ENCODE results near the gene MAGEB17. TPM values are rescaled to one million over a fixed set of nuclear protein-coding genes. Genes with fewer than 3 reads are reported as not detected.

The MAGEB17 gene, protein sequence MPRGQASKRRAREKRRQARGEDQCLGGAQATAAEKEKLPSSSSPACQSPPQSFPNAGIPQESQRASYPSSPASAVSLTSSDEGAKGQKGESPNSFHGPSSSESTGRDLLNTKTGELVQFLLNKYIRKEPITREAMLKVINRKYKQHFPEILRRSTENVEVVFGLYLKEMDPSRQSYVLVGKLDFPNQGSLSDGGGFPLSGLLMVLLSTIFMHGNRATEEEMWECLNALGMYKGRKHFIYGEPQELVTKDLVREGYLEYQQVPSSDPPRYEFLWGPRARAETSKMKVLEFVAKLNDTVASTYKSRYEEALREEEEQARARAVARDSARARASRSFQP
- total RNA-seq (2014; rRNA removed; shearing (Covaris generic)), result 0.06 and 0.20 TPM in 2 replicates

DNA sequence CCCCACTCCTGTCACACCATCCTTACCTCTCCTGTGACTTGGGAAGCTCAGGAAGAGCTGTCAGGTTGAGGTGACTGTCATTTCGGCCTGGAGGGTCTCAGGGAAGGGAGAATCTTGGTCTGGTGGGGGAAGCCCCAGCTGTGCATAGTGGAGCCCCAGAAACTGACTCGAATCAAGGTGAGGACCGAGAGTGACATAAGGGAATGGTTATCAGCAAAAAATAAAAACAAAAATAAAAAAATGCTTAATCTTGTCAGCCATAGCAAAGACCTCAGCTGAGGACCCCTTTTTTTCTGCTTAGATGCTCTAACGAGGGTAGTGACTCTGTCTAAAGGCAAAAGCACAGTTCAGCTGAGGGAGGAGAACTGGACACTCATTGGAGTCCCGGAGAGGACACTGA, at the start of gene MAGEB17:
Gene MAGEB17, plus strand, starts transcription at position 301 of the 400 bp plus-strand sequence. CDS start 2,902 bp downstream, outside the sequence.
- Histone ChIP-seq H3K4me1 (no peaks in the 10 kb centered on the region), H3K9me3 (replicated peaks) (no peaks in the 10 kb centered on the region), H3K27me3 (no peaks in the 10 kb centered on the region), H3K27ac (no peak within 1 kb of the TSS), H3K36me3 (no peaks in the 10 kb centered on the region), H3K4me3 (no peak within 1 kb of the TSS)
- DNase-seq, result no peak

DNA sequence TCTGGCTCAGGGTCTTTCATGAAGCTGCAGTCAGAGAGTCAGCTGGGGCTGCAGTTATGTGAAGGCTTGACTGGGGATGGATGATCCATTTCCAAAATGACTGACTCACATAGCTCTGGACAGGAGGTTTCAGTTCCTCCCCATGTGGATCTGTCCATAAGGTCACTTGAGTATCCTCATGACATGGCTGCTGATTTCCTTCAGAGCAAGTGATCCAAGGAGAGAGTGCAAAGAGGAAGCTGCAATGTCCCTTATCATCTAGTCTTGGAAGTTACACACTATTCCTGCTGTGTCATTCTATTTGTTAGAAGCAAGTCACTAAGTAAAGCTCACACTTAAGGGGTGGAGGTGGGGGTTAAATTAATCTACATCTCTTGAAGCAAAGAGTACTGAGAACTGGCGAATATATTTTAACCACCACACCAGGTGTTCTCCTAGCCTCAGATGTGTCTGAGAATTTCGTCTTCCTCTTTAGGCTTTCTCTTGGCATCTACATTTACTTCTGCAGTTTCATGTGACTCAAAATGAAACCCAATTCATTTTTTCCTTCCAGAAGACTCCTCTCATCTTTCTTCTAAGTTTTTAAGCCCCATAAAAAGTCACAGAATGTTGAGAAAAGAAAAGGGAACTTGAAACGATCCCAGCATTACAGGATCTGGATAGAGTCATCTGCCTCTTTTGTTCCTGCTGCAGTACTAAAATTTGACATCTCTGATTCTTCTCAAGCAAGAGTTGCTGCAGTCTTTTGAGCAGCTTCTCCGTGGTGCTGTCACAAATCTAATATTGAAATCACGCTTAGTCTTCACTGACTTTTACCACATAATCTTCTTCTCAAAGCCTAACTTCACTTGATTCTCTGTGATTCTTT, 47.7 kb upstream of the MAGEB17 start:
- Histone ChIP-seq H3K27ac (no peak overlapping the region), H3K36me3 (no peaks in the 10 kb centered on the region), H3K4me3 (no peak overlapping the region), H3K4me1 (no peaks in the 10 kb centered on the region), H3K27me3 (no peaks in the 10 kb centered on the region), H3K9me3 (replicated peaks) (no peaks in the 10 kb centered on the region)
- DNase-seq, result no peak

DNA sequence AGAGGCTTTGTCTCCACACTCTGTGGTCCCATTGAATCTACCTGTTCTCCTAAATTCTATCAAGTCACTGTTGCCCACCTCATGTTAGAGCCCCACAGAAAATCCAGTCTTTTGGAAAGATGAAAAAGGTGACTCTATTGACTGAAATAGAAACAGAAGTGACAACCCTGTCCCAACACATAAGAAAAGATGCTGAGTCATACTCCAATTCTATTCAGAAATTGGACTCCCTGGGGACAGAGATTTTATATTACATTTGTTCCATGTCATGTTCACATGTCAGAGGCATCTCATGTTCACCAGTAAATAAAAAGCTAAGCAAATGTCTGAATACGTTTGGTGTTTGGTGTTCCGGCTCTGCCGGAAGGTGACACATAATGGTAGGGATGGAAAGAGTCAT, 46.9 kb upstream of the MAGEB17 start:
- H3K36me3 ChIP-seq, result no peaks in the 10 kb centered on the region
- no peaks in the 10 kb centered on the region for H3K9me3 ChIP-seq (replicated peaks)
- DNase-seq, result no peak
- no peaks in the 10 kb centered on the region for H3K27me3 ChIP-seq
- H3K4me3 ChIP-seq, result no peak overlapping the region
- no peak overlapping the region for H3K27ac ChIP-seq
- H3K4me1 ChIP-seq, result no peaks in the 10 kb centered on the region

DNA sequence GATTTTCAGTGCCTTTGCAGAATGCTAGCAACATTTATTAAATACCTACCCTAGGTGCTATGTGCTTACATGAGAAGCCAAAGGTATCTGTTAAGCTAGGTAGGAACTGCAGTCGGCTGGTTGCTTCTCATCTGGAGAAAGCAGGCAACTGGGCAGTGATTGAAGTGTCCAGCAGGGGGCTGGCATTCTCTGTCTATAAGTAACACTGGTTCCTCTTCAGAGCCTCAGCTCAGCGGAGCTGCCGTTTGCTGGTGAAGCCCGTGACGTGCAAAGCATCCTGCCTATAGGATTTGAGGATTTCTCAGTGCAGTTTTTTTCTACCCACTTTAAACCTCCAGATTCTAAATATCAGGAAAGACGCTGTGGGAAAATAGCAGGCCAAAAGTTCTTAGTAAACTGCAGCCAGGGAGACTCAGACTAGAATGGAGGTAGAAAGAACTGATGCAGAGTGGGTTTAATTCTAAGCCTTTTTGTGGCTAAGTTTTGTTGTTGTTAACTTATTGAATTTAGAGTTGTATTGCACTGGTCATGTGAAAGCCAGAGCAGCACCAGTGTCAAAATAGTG, 44.0 kb upstream of the MAGEB17 start, which contains the start of gene GRPR:
Gene GRPR, plus strand, starts transcription at position 344 of the 565 bp plus-strand sequence. CDS start 389 bp downstream, outside the sequence.
- peak; percentile 82 to 88 for DNase-seq
- no peaks in the 10 kb centered on the region for H3K9me3 ChIP-seq (replicated peaks)
- H3K4me1 ChIP-seq, result no peaks in the 10 kb centered on the region
- no peak within 1 kb of the TSS for H3K4me3 ChIP-seq
- no peaks in the 10 kb centered on the region for H3K27me3 ChIP-seq
- H3K27ac ChIP-seq, result no peak within 1 kb of the TSS
- H3K36me3 ChIP-seq, result no peaks in the 10 kb centered on the region

DNA sequence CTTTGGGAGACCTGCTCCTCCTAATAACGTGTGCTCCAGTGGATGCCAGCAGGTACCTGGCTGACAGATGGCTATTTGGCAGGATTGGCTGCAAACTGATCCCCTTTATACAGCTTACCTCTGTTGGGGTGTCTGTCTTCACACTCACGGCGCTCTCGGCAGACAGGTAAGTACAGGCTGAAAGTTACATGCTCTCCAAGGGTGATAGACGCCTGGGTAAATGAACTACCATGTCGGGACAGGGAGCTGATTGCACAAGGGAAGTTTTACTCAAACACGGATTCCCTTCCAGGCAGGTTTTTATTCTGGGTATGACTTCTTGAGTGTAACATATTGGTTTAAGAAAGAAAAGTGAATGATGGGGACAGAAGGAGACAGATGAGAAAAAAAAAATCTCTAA, 43.1 kb upstream of the MAGEB17 start:
- no peak overlapping the region for H3K4me3 ChIP-seq
- no peaks in the 10 kb centered on the region for H3K36me3 ChIP-seq
- no peak overlapping the region for H3K27ac ChIP-seq

DNA sequence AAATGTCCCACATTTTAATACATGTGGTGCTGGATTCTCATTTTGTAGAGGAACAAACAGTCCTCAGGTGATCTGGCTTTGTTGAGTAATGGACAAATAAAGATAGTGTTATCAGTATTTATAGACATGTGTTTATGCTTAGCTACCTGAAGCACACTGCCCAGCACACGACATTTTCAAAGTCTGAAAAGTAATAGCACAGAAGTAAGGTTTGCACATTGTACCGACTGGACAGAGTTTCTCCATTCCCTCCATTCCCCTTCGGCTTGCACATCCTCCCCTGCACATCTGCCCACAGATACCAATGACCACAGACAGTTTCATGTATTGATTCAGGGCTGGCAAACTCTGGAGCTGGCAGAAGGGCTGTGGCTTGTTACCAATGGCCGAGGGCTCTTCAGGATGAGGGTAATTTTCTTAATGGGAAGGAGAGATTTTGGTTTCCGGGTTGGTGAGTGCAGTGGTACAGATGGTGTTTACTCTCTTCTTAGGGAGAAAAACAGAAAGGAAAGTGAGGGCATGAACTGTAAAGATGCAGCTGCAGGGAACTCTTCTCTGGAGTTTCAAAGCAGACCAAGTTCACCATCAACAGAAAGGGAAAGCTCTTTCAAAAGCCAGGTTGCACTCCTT, 41.6 kb upstream of the MAGEB17 start:
- H3K4me1 ChIP-seq, result no peaks in the 10 kb centered on the region
- no peak overlapping the region for H3K4me3 ChIP-seq
- no peak overlapping the region for H3K27ac ChIP-seq
- no peaks in the 10 kb centered on the region for H3K36me3 ChIP-seq
- no peaks in the 10 kb centered on the region for H3K9me3 ChIP-seq (replicated peaks)
- DNase-seq, result no peak
- H3K27me3 ChIP-seq, result no peaks in the 10 kb centered on the region

More for the DNA sequence above, 43.1 kb upstream of the MAGEB17 start:
- no peaks in the 10 kb centered on the region for H3K4me1 ChIP-seq
- H3K27me3 ChIP-seq, result no peaks in the 10 kb centered on the region
- no peaks in the 10 kb centered on the region for H3K9me3 ChIP-seq (replicated peaks)
- DNase-seq, result no peak

DNA sequence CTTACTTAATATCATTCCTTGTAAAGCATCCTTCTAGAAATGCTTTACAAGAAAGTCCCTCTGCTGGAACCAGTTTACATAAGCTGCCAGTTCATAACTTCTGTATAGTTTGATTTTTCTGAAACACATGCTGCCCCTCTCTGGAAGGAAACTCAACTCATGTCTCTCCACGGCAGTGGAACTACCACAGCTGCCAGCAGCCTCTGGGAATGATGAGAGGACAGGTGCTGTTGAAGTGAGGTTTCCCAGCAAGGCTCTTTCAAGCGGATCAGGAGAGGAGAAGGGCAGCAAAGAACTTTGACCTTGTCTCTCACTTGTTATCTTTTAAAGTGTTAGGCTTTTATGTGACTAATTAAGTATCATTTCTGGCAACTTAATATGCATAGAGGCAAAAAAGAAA, 36.6 kb upstream of the MAGEB17 start:
- no peak overlapping the region for H3K27ac ChIP-seq
- H3K36me3 ChIP-seq, result no peaks in the 10 kb centered on the region
- H3K4me3 ChIP-seq, result no peak overlapping the region
- no peaks in the 10 kb centered on the region; the same call in 1 of the 2 replicates for H3K27me3 ChIP-seq
- no peaks in the 10 kb centered on the region for H3K4me1 ChIP-seq
- no peaks in the 10 kb centered on the region for H3K9me3 ChIP-seq (replicated peaks)
- peak in 1 of 2 experiments; percentile 24 for DNase-seq

DNA sequence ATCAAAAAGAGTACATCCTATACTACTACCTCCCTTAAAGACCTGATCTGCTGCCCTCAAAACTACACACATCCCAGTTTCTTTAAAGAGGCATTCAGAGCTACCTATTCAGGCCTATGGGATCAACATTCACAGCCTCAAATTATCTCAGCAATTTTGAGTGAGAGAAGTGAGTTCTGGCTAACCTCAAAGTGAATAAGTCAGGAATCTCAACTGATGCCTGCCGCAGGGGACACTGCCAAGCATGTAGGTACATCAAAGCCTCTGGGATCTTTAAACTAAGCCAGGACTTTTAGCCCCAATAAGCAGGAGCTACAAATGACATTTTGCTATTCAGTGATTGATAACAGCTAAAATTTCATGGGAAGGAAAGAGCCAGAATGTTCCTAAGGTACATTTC, 32.3 kb upstream of the MAGEB17 start:
- Histone ChIP-seq H3K27me3 (no peaks in the 10 kb centered on the region; the same call in 1 of the 2 replicates), H3K4me3 (no peak overlapping the region), H3K9me3 (replicated peaks) (no peaks in the 10 kb centered on the region), H3K36me3 (no peaks in the 10 kb centered on the region), H3K27ac (no peak overlapping the region), H3K4me1 (no peaks in the 10 kb centered on the region)
- no peak for DNase-seq

DNA sequence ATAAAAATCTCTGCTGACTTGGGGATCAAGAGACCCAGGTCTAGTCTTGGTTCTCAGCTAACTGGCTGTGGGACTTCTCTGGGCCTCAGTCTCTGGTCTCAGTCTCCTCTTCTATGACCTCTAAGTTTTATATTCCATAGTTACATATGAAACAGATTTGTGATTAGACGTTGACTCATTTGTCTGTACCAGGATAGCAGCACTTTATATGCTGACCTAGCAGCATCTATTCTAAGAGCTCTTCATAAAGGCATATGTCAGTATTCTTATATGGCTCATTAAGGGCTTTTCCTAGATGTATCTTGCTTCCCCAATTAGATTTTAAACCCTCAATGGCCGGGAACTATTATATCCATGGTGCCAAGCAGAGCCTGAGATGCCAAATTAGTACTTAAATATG, 31.2 kb upstream of the MAGEB17 start:
- no peak overlapping the region for H3K4me3 ChIP-seq
- no peak for DNase-seq
- H3K27me3 ChIP-seq, result no peaks in the 10 kb centered on the region; the same call in 1 of the 2 replicates
- H3K27ac ChIP-seq, result no peak overlapping the region
- no peaks in the 10 kb centered on the region for H3K9me3 ChIP-seq (replicated peaks)
- no peaks in the 10 kb centered on the region for H3K36me3 ChIP-seq
- no peaks in the 10 kb centered on the region for H3K4me1 ChIP-seq

DNA sequence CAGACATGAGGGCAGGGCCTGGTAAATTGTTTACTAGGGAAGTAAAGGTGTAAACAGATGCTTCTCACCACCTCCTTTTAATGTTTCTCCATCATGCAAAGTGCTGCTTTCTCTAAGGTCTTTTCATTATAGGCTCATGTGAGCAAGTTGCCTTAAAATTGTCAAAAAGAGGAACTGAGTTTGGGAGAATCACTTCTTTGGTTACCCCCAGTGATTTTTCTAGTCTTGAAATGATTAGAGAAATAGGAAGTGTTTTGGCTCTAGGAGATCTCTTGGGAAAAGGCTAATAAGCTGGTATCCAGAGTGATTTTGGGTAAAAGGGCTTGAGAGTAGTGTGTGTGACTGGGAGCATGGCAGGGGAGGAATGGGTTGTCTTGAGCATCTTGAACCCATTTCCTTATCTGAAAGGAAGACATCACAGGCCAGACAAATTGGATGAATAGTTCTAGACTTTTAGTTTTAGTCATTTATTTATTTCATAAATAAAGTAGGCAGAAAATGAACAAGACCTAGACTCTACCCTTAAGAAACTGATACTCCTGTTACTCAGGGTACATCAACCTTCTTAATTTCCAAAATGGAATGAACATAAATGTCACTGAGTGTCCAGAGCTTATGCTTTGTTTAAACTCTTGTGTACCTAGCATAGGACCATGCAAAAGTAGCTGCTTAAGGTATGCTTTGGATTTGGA, 29.7 kb upstream of the MAGEB17 start:
- Histone ChIP-seq H3K4me3 (no peak overlapping the region), H3K27ac (no peak overlapping the region), H3K4me1 (no peaks in the 10 kb centered on the region), H3K9me3 (replicated peaks) (no peaks in the 10 kb centered on the region), H3K27me3 (no peaks in the 10 kb centered on the region; the same call in 1 of the 2 replicates), H3K36me3 (no peaks in the 10 kb centered on the region)
- DNase-seq, result no peak

DNA sequence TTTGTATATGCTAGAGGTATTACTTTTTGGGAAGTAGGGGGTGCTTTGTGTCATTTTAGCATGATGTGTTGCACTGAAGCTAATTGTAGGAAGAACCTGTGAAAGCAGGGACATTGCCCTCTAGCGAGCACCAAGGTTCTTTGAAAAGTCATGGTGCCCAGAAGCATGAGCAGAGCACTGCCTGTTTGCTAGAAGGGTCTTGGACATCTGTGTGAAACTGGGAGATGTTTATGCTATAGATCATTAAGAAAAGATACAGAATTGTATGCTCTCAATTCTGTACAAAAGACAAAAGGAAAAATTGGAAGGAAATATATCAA, 29.2 kb upstream of the MAGEB17 start:
- Histone ChIP-seq H3K4me3 (no peak overlapping the region), H3K4me1 (no peaks in the 10 kb centered on the region), H3K9me3 (replicated peaks) (no peaks in the 10 kb centered on the region), H3K27me3 (no peaks in the 10 kb centered on the region; the same call in 1 of the 2 replicates), H3K36me3 (no peaks in the 10 kb centered on the region), H3K27ac (no peak overlapping the region)
- peak in 1 of 2 experiments; percentile 10 for DNase-seq

DNA sequence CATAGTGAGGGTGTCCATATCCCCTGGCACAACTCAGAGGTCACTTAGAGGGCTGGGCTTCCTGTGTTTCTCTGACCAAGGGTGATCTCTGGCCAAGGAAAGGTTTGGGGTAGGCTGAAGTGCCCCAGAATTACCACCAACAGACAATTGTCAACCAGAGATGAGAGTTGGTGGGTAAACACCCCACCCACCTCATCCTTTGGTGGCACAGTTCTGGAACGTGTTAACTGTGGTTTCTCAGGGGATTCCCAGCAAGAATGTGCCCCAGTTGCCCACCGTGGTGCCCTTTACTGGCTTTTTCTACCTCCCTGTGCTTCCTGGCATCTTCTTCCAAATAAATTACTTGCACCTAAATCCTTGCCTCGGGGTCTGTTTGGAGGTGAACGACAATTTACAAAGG, 26.8 kb upstream of the MAGEB17 start:
- no peak overlapping the region for H3K4me3 ChIP-seq
- no peaks in the 10 kb centered on the region for H3K27me3 ChIP-seq
- H3K4me1 ChIP-seq, result no peaks in the 10 kb centered on the region
- H3K36me3 ChIP-seq, result no peaks in the 10 kb centered on the region
- no peak overlapping the region for H3K27ac ChIP-seq
- DNase-seq, result no peak
- H3K9me3 ChIP-seq (replicated peaks), result no peaks in the 10 kb centered on the region

DNA sequence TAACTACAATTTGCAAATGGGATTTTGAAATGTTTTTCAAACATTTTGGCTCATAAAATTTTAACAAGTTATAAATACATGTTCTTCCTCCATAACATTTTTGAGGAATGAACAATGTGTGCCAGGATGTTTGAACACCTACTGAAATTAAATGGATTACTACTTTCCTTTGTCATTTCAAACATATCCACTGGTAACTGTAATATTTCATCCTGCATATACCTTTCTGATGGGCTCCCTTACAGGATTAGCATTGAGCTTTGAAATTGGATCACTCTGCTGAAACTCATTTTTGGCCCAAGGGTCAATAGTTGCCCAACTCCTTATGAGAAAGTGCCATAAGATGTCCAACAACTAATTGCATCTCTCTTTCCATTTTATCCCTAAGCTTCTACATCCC, 26.3 kb upstream of the MAGEB17 start:
- no peak for DNase-seq

More for the DNA sequence above, 26.3 kb upstream of the MAGEB17 start:
- Histone ChIP-seq H3K9me3 (replicated peaks) (no peaks in the 10 kb centered on the region), H3K27me3 (no peaks in the 10 kb centered on the region), H3K27ac (no peak overlapping the region), H3K4me3 (no peak overlapping the region), H3K36me3 (no peaks in the 10 kb centered on the region), H3K4me1 (no peaks in the 10 kb centered on the region)
